Measurements from ENCODE around the gene MKRN1.
A peak's percentile ranks its signal among the peaks of the same experiment; 100 is the strongest.
"Not testable (repeated sequence)": the region's sequence is repeated elsewhere in the genome, so short reads cannot be mapped to it uniquely, and the experiment has no call there.

MKRN1 gene

DNA sequence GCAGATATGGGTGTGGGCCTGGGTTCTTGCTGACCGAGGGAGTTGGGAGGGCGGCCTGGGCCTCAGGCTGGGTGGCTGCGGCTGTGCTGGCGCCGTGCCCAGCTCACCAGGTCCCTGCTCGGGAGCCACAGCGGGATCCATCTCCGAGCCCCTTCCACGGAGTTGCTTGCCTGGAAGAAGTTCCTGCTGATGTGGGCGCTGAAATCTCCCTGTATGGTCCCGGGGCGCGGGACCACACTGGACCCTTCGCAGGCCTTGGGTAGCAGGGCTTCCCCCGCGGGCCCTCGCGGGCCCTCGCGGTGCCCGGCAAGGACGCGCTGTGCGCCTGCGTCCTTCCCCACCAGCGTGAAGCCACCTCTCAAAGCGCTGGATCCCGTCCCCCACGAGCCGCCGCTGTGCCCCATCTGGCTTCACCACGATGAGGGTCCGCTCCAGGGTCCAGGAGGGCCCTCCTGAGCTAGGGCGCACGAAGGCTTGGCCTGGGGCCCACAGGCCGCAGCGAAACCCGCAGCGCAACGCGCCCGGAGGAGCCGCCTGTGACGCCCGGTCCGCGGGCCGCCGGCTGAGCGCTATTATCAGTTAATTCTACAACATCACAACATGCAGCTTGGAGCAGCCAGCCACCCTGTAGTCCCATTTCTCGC lies 43.9 kb downstream of the MKRN1 start:
- DNase-seq (ENCODE audit: low spot score), result no peak

DNA sequence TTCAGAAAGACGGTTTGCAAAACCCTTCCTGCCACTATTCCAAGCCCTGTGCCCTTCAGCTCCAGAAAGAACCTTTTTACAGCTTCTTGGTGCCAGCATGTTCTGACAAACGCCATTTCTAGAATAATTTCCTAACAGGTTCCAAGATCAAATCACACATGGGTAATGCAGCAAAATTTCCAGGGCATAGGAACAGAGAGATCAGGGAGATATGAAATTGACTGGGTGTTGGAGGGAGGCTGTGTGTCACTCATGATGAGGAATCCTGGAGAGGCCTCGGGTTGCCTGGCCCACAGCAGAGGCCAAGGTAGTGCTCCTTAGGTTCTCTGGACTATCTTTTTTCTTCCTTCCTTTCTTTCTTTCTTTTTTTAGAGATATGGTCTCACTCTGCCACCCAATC lies 45.9 kb downstream of the MKRN1 start:
- DNase-seq (ENCODE audit: low spot score), result no peak

DNA sequence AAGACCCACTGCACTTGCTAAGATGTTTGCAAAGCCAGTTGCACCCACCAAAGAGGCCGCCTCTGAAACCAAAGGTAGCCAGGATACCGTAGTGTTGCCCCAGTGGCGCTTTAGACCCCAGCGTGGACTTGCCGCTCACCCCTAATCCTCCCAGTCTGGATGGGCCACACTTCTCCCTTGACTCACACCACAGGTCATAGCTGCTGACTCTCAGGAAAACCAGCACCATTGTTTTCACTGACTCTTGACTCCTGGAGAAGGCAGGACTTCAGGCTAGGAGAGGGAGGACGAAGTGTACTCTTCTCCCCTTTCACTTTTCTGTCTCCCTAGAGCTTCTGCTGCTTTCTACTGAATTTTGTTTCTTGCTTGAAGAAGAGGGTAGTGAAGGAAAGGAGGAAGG lies 53.2 kb downstream of the MKRN1 start:
- DNase-seq (ENCODE audit: low spot score), result no peak

DNA sequence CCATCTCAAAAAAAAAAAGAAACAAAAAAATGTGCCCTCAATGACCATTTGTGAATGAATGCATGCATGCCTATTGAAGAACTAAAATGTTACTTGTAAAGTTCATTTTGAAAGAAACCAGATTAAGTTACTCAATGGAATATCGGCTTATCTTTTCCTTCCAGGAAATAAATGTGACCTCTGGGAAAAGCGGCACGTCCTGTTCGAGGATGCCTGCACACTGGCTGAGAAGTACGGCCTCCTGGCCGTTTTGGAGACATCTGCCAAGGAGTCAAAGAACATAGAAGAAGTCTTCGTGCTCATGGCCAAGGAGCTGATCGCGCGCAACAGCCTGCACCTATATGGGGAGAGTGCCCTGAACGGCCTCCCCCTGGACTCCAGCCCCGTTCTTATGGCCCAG lies 53.6 kb downstream of the MKRN1 start:
- no peak for DNase-seq (ENCODE audit: low spot score)

DNA sequence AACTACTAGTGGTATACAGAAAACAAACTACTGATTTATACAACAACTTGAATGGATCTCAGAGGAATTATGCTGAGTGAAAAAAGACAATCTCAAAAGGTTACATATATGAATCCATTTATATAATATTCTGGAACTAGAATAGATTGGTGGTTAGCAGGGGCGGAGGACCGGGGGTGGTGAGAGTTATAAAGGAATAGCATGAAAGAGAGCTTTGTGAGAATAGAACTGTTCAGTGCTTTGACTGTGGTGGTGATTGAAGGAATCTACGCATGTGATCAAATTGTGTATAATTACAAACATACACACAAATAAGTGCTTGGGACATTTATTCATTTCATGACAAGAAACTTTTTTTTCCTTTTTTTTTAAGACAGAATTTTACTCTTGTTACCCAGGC lies 55.8 kb downstream of the MKRN1 start:
- DNase-seq (ENCODE audit: low spot score), result no peak

DNA sequence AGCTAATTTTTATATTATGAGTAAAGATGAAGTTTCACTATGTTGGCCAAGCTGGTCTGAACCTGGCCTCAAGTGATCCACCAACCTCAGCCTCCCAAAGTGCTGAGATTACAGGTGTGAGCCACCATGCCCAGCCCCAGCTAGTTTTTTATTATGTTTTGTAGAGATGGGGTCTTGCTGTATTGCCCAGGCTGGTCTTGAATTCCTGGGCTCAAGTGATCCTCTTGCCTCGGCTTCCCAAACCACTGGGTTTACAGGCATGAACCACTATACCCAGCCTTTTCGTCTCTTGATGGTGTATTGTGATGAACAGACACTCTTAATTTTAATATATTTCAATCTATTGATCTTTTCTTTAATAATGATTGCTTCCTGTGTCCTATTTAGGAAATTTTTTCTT lies 57.8 kb downstream of the MKRN1 start:
- no peak for DNase-seq (ENCODE audit: low spot score)

DNA sequence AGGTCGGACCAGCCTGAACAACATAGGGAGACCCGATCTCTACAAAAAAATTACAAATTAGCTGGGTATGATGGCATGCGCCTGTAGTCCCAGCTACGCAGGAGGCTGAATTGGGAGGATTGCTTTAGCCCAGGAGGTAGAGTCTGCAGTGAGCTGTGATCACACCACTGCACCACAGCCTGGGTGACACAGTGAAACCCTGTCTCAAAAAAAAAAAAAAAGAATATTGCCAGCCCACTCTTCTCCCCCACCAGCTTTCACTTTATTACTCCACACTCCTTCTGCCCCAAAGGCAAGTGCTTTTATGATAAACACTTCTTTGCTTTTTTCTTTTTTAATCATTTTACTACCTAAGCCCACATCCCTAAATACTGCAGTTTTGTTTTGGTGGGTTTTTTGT lies 60.7 kb downstream of the MKRN1 start:
- DNase-seq (ENCODE audit: low spot score), result no peak

DNA sequence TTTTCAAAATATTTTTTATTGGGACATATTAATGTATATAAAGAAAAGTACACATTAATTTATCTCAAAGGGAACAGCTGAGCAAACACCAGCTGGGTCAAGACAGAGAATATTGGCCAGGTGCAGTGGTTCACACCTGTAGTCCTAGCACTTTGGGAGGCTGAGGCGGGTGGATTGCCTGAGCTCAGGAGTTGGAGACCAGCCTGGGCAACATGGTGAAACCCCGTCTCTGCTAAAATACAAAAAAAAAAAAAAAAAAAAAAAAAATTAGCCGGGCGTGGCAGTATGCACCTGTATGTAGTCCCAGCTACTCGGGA lies 61.2 kb downstream of the MKRN1 start:
- DNase-seq (ENCODE audit: low spot score), result not testable (repeated sequence)

DNA sequence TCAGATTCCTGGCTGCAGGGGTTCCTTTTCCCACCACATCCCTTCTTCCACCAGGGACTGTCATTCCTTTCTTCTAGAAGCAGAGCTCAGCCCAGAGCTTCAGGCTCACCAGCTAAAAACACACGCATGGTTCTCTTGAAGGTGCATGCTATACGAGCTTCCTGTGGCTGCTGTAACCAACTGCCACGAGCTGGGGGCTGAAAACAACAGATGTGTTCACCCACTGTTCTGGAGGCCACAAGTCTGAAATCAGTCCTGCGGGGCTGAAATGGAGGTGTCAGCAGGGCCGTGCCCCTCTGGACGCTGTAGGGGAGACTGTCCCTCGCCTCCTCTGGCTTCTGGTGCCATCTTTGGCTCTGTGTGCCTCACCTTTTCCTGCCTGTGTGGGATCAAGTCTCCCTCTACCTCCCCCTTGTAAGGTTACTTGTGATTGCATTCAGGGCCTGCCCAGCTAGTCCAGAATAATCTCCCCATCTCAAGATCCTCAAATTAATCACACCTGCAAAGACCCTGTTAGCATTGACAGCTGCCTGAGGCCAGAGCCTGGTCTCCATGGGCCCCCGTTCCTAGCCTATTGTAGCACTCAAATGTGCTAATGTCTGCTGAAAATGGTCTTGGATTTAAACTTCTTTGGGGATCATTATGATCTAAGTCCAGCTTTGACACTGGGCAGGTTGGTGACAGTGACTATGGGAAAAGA lies 61.7 kb downstream of the MKRN1 start:
- no peak for DNase-seq (ENCODE audit: low spot score)

DNA sequence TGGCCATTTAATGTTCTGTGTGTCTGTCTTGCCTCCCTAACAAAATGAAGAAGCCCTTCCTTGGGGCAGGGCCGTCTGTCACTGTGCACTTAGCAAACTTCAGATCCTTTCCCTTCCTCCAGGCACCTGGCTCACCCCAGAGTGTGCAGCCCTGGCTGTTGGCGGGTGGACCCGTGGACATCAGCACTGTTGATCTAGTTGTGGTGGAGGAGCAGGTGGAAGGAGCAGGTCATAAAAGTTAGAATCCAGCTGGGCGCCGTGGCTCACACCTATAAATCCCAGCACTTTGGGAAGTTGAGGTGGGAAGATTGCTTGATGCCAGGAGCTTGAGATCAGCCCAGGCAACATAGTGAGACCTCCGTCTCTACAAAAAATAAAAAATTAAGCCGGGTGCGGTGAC lies 62.7 kb downstream of the MKRN1 start:
- DNase-seq (ENCODE audit: low spot score), result no peak

DNA sequence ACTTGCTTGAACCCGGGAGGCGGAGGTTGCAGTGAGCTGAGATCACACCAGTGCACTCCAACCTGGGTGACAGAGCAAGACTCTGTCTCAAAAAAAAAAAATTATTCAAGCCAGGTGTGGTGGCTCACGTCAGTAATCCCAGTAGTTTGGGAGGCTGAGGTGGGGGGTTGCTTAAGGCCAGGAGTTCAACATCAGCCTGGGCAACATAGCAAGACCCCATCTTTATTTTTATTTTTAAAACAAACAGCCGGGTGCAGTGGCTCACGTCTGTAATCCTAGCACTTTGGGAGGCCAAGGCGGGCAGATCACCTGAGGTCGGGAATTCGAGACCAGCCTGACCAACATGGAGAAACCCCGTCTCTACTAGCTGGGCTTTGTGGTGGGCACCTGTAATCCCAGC lies 63.5 kb downstream of the MKRN1 start:
- not testable (repeated sequence) for DNase-seq (ENCODE audit: low spot score)

DNA sequence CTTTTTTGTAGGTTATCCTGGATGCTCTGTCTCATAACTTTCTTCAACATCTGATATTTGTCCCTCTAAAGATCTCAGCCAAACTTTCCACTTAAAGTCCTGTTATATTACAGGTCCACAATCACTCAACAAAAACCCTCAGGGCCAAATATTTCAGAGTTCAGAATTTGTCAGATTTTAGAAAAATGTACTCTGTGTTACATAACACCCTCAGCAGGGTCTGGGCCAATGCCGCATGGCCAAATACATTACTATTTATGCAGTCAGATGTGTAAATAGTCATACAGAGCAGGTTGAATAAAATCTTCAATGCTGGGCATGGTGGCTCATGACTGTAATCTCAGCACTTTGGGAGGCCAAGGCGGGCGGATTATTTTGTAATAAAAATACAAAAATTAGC lies 63.9 kb downstream of the MKRN1 start:
- DNase-seq (ENCODE audit: low spot score), result no peak

DNA sequence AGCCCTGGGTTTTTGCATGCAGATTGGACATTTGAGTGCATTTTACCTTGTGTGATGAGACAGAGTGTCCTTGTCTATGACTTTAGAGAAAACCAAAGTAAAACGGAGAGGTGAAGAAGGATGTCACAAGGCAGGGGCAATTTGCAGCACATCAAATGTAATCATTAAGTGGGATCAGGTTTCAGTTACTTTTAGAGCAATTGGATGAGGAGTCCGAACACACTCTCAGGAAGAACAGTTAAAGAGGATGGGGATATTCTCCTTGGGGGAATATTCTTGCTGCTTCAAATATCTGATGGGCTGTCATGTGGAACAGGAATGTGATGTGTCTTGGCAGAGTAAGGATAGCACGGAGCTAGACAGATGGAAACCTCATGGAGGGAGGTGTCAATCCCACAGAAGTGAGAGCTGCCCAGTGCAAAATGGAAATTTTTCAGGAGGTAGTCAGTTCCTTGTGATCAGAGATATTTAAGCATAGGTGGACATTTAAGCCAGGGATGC lies 74.7 kb downstream of the MKRN1 start:
- DNase-seq (ENCODE audit: low spot score), result no peak

DNA sequence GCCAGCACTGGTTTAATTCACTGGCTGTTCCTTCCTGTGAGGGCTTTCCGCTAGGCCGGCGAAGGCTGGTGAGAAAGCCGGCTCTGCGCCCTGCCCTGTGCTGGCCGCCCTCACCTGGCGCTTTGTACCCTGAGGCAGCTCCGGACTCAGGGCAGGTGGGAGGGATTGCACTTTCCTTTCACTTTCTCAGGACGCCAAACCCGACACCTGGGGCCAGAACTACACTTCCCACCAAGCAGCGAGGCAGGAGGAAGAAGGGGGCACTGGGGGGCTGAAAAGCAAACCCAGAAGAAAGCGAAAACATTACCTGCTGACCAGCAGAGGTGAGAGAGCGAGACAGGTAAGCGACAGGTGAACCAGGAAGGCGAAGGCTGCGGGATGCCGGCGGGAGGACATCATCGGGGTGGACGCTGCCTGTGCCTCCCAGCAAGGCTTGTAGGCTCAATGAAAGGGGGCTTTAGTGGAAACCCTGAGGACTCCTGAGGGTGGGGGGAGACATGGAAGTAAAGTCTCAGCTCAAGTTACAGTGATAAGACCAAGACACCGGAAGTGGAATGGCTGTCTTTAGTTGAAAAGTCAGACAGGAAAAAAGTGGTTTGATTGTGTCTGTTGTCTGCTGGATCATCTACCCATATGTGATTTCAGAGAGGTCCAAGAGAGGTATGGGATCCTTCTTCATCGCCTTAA lies 75.3 kb downstream of the MKRN1 start, which contains the start of gene RAB19:
Gene RAB19 (plus strand): TSS at position 181 of the 687 bp plus-strand sequence. CDS start 3,589 bp downstream, outside the sequence.
- peak; percentile 76 for DNase-seq (ENCODE audit: low spot score)
